ENCODE results near the gene RAB5B. TPM values are rescaled to one million over a fixed set of nuclear protein-coding genes. Genes with fewer than 3 reads are reported as not detected.

The RAB5B gene
- total RNA-seq, 1 donor from 2014 or later, result 138 TPM

DNA sequence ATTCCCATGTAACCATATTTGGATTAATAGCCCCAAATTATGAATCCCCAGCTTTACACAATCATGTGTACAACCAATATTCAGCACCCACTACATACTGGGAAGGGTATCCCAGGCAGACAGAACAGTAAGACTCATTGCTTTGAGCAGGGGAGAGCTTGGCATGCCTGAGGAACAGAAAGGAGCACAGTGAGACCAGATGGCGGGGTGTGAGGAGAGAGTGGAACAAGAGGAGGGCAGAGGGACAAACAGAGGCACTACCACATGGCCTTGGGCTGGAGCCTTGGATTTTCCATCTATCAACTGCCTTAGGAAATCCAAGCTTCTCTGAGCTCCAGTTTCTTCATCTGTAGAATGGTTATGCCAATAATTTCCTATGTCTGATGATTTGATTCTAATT, 39.1 kb upstream of the RAB5B start:
- intact Hi-C loops (cut with DNase I), result loop anchor here (10.0 kb wide), 1 partner anchor 190 kb away; the partner anchor contains the start of gene GDF11

DNA sequence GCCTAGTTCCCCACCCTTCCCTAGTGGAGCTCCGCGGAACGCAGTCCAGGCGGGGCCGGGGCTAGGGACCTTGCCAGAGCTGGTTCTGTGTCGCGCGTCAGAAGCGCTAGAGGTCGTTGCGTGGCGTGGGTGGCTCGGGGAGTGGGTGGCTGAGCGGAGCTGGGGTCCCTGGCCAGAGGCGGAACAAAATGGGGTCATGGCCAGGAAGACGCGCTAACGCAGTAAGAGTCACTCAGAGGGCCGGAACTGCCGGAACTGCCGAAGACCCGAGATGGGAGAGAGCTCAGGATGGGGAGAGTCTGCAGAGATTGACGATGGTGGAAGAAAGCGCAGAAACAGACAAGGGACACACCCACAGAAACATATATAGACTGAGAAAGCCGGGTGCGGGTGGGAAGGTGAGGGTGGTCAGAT, 38.1 kb upstream of the RAB5B start:
- H3K9me3 ChIP-seq, result no peaks in the 10 kb centered on the region
- peak overlapping the region; percentile 39 for H3K4me3 ChIP-seq
- TF ChIP-seq, protein P1, sequence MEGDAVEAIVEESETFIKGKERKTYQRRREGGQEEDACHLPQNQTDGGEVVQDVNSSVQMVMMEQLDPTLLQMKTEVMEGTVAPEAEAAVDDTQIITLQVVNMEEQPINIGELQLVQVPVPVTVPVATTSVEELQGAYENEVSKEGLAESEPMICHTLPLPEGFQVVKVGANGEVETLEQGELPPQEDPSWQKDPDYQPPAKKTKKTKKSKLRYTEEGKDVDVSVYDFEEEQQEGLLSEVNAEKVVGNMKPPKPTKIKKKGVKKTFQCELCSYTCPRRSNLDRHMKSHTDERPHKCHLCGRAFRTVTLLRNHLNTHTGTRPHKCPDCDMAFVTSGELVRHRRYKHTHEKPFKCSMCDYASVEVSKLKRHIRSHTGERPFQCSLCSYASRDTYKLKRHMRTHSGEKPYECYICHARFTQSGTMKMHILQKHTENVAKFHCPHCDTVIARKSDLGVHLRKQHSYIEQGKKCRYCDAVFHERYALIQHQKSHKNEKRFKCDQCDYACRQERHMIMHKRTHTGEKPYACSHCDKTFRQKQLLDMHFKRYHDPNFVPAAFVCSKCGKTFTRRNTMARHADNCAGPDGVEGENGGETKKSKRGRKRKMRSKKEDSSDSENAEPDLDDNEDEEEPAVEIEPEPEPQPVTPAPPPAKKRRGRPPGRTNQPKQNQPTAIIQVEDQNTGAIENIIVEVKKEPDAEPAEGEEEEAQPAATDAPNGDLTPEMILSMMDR (IDR thresholded peaks at IDR 0.05), result peak; percentile 6
- peak overlapping the region; percentile 15 for H3K27ac ChIP-seq
- intact Hi-C loops (cut with DNase I), result loop anchor here (10.0 kb wide), 1 partner anchor 191 kb away; the partner anchor contains the start of gene GDF11
- peaks cover 20% of the 10 kb centered on the region for H3K36me3 ChIP-seq
- H3K27me3 ChIP-seq (ENCODE audit: low read depth), result no peaks in the 10 kb centered on the region
- H3K4me1 ChIP-seq, result peaks cover 38% of the 10 kb centered on the region
- DNase-seq (peak; percentile 47), ATAC-seq (no peak)

More for the DNA sequence above, 39.1 kb upstream of the RAB5B start:
- ATAC-seq (no peak), DNase-seq (no peak)
- Histone ChIP-seq H3K27ac (no peak overlapping the region), H3K36me3 (peaks cover 20% of the 10 kb centered on the region), H3K27me3 (ENCODE audit: low read depth) (no peaks in the 10 kb centered on the region), H3K4me1 (peaks cover 39% of the 10 kb centered on the region), H3K9me3 (no peaks in the 10 kb centered on the region), H3K4me3 (no peak overlapping the region)
- TF ChIP-seq, protein P1 (IDR thresholded peaks at IDR 0.05), result no peak

GRCh38 chr12:55937981-55938380, 35.9 kb upstream of the RAB5B start:
- ATAC-seq (no peak), DNase-seq (no peak)
- no peaks in the 10 kb centered on the region for H3K9me3 ChIP-seq
- no peak overlapping the region for H3K27ac ChIP-seq
- peaks cover 39% of the 10 kb centered on the region for H3K36me3 ChIP-seq
- no peak overlapping the region for H3K4me3 ChIP-seq
- intact Hi-C loops (cut with DNase I), result loop anchor here (10.0 kb wide), 1 partner anchor 193 kb away; the partner anchor contains the start of gene GDF11
- H3K4me1 ChIP-seq, result peaks cover 26% of the 10 kb centered on the region
- no peaks in the 10 kb centered on the region for H3K27me3 ChIP-seq (ENCODE audit: low read depth)
- TF ChIP-seq, protein P1 (IDR thresholded peaks at IDR 0.05), result no peak

- H3K27me3 ChIP-seq (ENCODE audit: low read depth), result no peaks in the 10 kb centered on the region
- intact Hi-C loops (cut with DNase I), result loop anchor here (10.0 kb wide), 1 partner anchor 194 kb away; the partner anchor contains the start of gene GDF11
- H3K4me3 ChIP-seq, result no peak overlapping the region
- H3K9me3 ChIP-seq, result no peaks in the 10 kb centered on the region
- TF ChIP-seq, protein P1 (IDR thresholded peaks at IDR 0.05), result no peak
- no peak overlapping the region for H3K27ac ChIP-seq
- ATAC-seq (no peak), DNase-seq (no peak)
- peaks cover 16% of the 10 kb centered on the region for H3K4me1 ChIP-seq
- peaks cover 48% of the 10 kb centered on the region for H3K36me3 ChIP-seq
Observed at GRCh38 chr12:55938826-55939501, 34.9 kb upstream of the RAB5B start.

DNA sequence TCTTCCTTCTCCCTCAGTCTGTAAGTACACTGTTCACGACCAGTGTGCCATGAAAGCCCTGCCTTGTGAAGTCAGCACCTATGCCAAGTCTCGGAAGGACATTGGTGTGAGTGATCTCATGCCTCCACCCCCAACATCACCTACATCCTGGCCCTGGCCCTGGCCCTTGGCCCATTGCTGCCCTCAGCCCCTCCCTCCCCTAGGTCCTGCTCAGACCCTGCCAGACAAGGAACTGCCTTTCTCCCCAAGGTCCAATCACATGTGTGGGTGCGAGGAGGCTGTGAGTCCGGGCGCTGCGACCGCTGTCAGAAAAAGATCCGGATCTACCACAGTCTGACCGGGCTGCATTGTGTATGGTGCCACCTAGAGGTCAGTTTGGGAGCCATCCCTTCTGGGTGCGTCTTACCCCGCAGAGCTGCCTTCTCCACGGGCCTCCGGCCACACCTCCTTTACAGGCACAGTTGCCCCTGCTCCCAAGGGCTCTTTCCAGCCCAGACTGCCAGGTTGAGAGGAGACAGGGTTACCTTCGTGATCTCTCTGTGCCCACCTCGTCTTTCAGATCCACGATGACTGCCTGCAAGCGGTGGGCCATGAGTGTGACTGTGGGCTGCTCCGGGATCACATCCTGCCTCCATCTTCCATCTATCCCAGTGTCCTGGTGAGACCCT, 33.7 kb upstream of the RAB5B start:
- ATAC-seq, result peak; percentile 96 to 98
- intact Hi-C loops (cut with DNase I), result no loop called here

More for the DNA sequence above, 33.7 kb upstream of the RAB5B start:
- Histone ChIP-seq H3K4me3 (no peak overlapping the region), H3K9me3 (no peaks in the 10 kb centered on the region), H3K4me1 (peaks cover 13% of the 10 kb centered on the region), H3K36me3 (peaks cover 59% of the 10 kb centered on the region), H3K27ac (peak overlapping the region; percentile 26), H3K27me3 (ENCODE audit: low read depth) (no peaks in the 10 kb centered on the region)
- TF ChIP-seq, protein P1 (IDR thresholded peaks at IDR 0.05), result peak; percentile 94
- DNase-seq, result peak; percentile 86
